HCT116 (cell line): ENCODE data around the gene HES5. TPM values are rescaled to one million over a fixed set of nuclear protein-coding genes. Genes with fewer than 3 reads are reported as not detected.

ENCODE experiments used
- ATAC-seq: fragments of 200-7000 bp; cut with Tn5 transposase; 2 replicates; pipeline ENCODE4 v1.9.1; 2020; ENCODE audit warnings: mild to moderate bottlenecking, moderate library complexity
- BruUV-seq: library from RNA; stranded (reverse); fragments of 400-500 nt; replicated peaks from 2 replicates; lab custom pipeline; 2021; lab: Mats Ljungman, UMichigan
- CTCF ChIA-PET: fragments of 300-600 bp; sonication (Branson Sonifier 250); formaldehyde crosslinking; loops from one replicate; lab custom pipeline; 2021; ENCODE audit warnings: antibody characterized with exemption; lab: Charles Lee
- POLR2A ChIA-PET: fragments of 300-600, 350-600 bp; sonication (Branson Sonifier 250); formaldehyde crosslinking; loops from one replicate; lab custom pipeline; 2021; ENCODE audit warnings: antibody characterized with exemption; lab: Charles Lee
- RAD21 ChIA-PET, 2 experiments: fragments of 300-600 bp; sonication (Branson Sonifier 250); formaldehyde crosslinking; loops; one replicate each; lab custom pipeline; 2023; ENCODE audit warnings: low total read pairs in 2 of 2; ENCODE audit not compliant: uncharacterized antibody in 2 of 2, unreplicated experiment in 2 of 2, low non-redundant PET in 1 of 2; lab: Charles Lee
- DNase-seq: peaks from one replicate; pipeline ENCODE4 v3.0.0-alpha.2; 2010; ENCODE audit warnings: low read depth, low spot score
- H2AFZ ChIP-seq: fragments of 200-600 bp; shearing (Covaris generic), sonication (generic); 2 replicates; pipeline ENCODE4 v1.6.1; 2017; ENCODE audit warnings: low read depth, mixed run types, mixed read lengths, antibody characterized with exemption, low read length; ENCODE audit not compliant: poor library complexity, severe bottlenecking
- H3K27ac ChIP-seq: 2 replicates; pipeline ENCODE4 v1.5.1; 2012; ENCODE audit warnings: low read depth, low read length
- H3K27me3 ChIP-seq: fragments of 200-600 bp; sonication (generic); 2 replicates; pipeline ENCODE4 v1.6.1; 2016; ENCODE audit warnings: mixed run types, low read length, mixed read lengths; ENCODE audit not compliant: insufficient read depth
- H3K36me3 ChIP-seq, 2 experiments: fragments of 200-500 bp in 1 of 2; fragments of 200-600 bp in 1 of 2; sonication (Bioruptor generic) in 1 of 2; sonication (generic) in 1 of 2; 2 replicates each; pipeline versions ENCODE4 v1.5.1 to v1.6.1; 2014 to 2016; ENCODE audit warnings: low read length in 2 of 2, inconsistent platforms in 1 of 2, mixed read lengths in 1 of 2, mixed run types in 1 of 2; ENCODE audit not compliant: insufficient read depth in 2 of 2, control insufficient read depth in 1 of 2
- H3K4me1 ChIP-seq, 2 experiments: fragments of 200-600 bp in 1 of 2; sonication (generic) in 1 of 2; 2 replicates each; pipeline versions ENCODE4 v1.5.1 to v1.6.1; 2012 to 2017; ENCODE audit warnings: low read length in 2 of 2, inconsistent platforms in 1 of 2, mild to moderate bottlenecking in 1 of 2, mixed read lengths in 1 of 2, mixed run types in 1 of 2, moderate library complexity in 1 of 2; ENCODE audit not compliant: insufficient read depth in 2 of 2, control insufficient read depth in 1 of 2
- H3K4me2 ChIP-seq: fragments of 200-600 bp; sonication (generic); 2 replicates; pipeline ENCODE4 v1.6.1; 2017; ENCODE audit warnings: mixed run types, low read length, mixed read lengths
- H3K4me3 ChIP-seq, 2 experiments: fragments of 200-600 bp in 1 of 2; sonication (generic) in 1 of 2; replicated peaks in 1 of 2; 2 replicates each; pipeline ENCODE4 v1.5.1; 2011 to 2016; ENCODE audit warnings: low read length in 2 of 2, control low read depth in 1 of 2, low read depth in 1 of 2, mild to moderate bottlenecking in 1 of 2, mixed read lengths in 1 of 2, mixed run types in 1 of 2
- H3K79me2 ChIP-seq: fragments of 200-600 bp; sonication (generic); 2 replicates; pipeline ENCODE4 v1.6.1; 2017; ENCODE audit warnings: mild to moderate bottlenecking, mixed run types, low read length, moderate library complexity, mixed read lengths; ENCODE audit not compliant: insufficient read depth
- H3K9ac ChIP-seq: fragments of 200-600 bp; sonication (generic); 2 replicates; pipeline ENCODE4 v1.6.1; 2016; ENCODE audit warnings: low read length, mixed read lengths
- H3K9me2 ChIP-seq: fragments of 200-600 bp; sonication (generic), shearing (Covaris generic); 2 replicates; pipeline ENCODE4 v1.6.1; 2017; ENCODE audit warnings: mixed run types, mild to moderate bottlenecking, moderate library complexity; ENCODE audit not compliant: insufficient read depth
- H3K9me3 ChIP-seq, 2 experiments: fragments of 200-500 bp in 1 of 2; fragments of 200-600 bp in 1 of 2; sonication (Bioruptor generic) in 1 of 2; sonication (generic) in 1 of 2; 2 replicates each; pipeline ENCODE4 v1.6.1; 2014 to 2017; ENCODE audit warnings: low read length in 2 of 2, mixed read lengths in 2 of 2, inconsistent platforms in 1 of 2, low read depth in 1 of 2, mild to moderate bottlenecking in 1 of 2, mixed run types in 1 of 2, moderate library complexity in 1 of 2; ENCODE audit not compliant: control insufficient read depth in 1 of 2, insufficient read depth in 1 of 2
- H4K20me1 ChIP-seq: fragments of 200-600 bp; sonication (generic), shearing (Covaris generic); 2 replicates; pipeline ENCODE4 v1.6.1; 2017; ENCODE audit warnings: mixed run types, mild to moderate bottlenecking, moderate library complexity; ENCODE audit not compliant: insufficient read depth
- CBX3 ChIP-seq: IDR thresholded peaks from 2 replicates; pipeline ENCODE4 v1.6.1; 2012; ENCODE audit warnings: low read depth
- CEBPB ChIP-seq: IDR thresholded peaks from 2 replicates; pipeline ENCODE4 v1.6.1; 2012; ENCODE audit warnings: low read depth
- EGR1 ChIP-seq: IDR thresholded peaks from 2 replicates; pipeline ENCODE4 v1.6.1; 2012; ENCODE audit warnings: low read depth
- ELF1 ChIP-seq: IDR thresholded peaks from 2 replicates; pipeline ENCODE4 v1.6.1; 2012; ENCODE audit warnings: low read depth, borderline replicate concordance
- EZH2 ChIP-seq: fragments of 200-600 bp; sonication (generic); IDR thresholded peaks from 2 replicates; pipeline ENCODE4 v1.6.1; 2017; ENCODE audit warnings: antibody characterized with exemption, mixed run types
- EZH2phosphoT487 ChIP-seq: fragments of 200-600 bp; IDR thresholded peaks from 2 replicates; pipeline ENCODE4 v1.6.1; 2018; ENCODE audit warnings: antibody characterized with exemption, borderline replicate concordance
- FOSL1 ChIP-seq: IDR thresholded peaks from 2 replicates; pipeline ENCODE4 v1.6.1; 2012; ENCODE audit warnings: low read depth
- JUND ChIP-seq: IDR thresholded peaks from 2 replicates; pipeline ENCODE4 v1.6.1; 2012
- POLR2A ChIP-seq: IDR thresholded peaks from 2 replicates; pipeline ENCODE4 v1.7.0; 2011; ENCODE audit warnings: borderline replicate concordance; ENCODE audit not compliant: insufficient read depth, insufficient read length; ENCODE audit errors: extremely low read depth
- POLR2AphosphoS5 ChIP-seq: IDR thresholded peaks from 2 replicates; pipeline ENCODE4 v1.6.1; 2011; ENCODE audit warnings: mild to moderate bottlenecking, low read depth, low read length, moderate library complexity
- SIN3A ChIP-seq: IDR thresholded peaks from 2 replicates; pipeline ENCODE4 v1.6.1; 2012; ENCODE audit warnings: low read depth
- SRF ChIP-seq: IDR thresholded peaks from 2 replicates; pipeline ENCODE4 v1.6.1; 2012; ENCODE audit warnings: low read depth
- TCF7L2 ChIP-seq: IDR thresholded peaks from 2 replicates; pipeline ENCODE4 v1.7.0; 2011; ENCODE audit warnings: borderline replicate concordance, inconsistent platforms; ENCODE audit not compliant: insufficient read depth, insufficient read length; ENCODE audit errors: extremely low read depth
- YY1 ChIP-seq: IDR thresholded peaks from 2 replicates; pipeline ENCODE4 v1.6.1; 2011; ENCODE audit warnings: low read length, low read depth, moderate library complexity, mild to moderate bottlenecking; ENCODE audit not compliant: insufficient replicate concordance; ENCODE audit errors: extremely low read depth
- ZFX ChIP-seq: fragments of 450-650 bp; IDR thresholded peaks from 2 replicates; pipeline ENCODE4 v1.6.1; 2017
- intact Hi-C: fragments of 100-400 bp; cut with micrococcal nuclease; formaldehyde crosslinking; loops from 2 replicates; pipeline ENCODE4 v1.10.0; 2022
- total RNA-seq: library from RNA; stranded (reverse); gene quantifications from one replicate; pipeline ENCODE4 v1.2.1, GENCODE V29; 2021; ENCODE audit not compliant: unreplicated experiment
- TF ChIP-seq, protein P1 (sequence below): IDR thresholded peaks from 2 replicates; pipeline ENCODE4 v1.6.1; 2012; ENCODE audit warnings: low read depth
- TF ChIP-seq, protein P2 (sequence below): IDR thresholded peaks from 2 replicates; pipeline ENCODE4 v1.6.1; 2011; ENCODE audit warnings: mild to moderate bottlenecking, low read length, moderate library complexity; ENCODE audit not compliant: insufficient replicate concordance; ENCODE audit errors: extremely low read depth
- TF ChIP-seq, protein P3 (sequence below): IDR thresholded peaks from 2 replicates; pipeline ENCODE4 v1.6.1; 2012
- TF ChIP-seq, protein P4 (sequence below), 3 experiments: fragments of 200-600 bp in 1 of 3; sonication (generic) in 1 of 3; IDR thresholded peaks in 2 of 3; conservative IDR thresholded peaks in 1 of 3; 2 replicates each; pipeline ENCODE4 v1.5.1; 2012 to 2017; ENCODE audit warnings: low read depth in 2 of 3, low read length in 2 of 3, antibody characterized with exemption in 1 of 3, borderline replicate concordance in 1 of 3, control low read depth in 1 of 3, mild to moderate bottlenecking in 1 of 3, mixed read lengths in 1 of 3, mixed run types in 1 of 3, moderate library complexity in 1 of 3; ENCODE audit not compliant: insufficient read depth in 1 of 3

The HES5 gene
- total RNA-seq, 1 experiment from 2014 or later, result not detected

DNA sequence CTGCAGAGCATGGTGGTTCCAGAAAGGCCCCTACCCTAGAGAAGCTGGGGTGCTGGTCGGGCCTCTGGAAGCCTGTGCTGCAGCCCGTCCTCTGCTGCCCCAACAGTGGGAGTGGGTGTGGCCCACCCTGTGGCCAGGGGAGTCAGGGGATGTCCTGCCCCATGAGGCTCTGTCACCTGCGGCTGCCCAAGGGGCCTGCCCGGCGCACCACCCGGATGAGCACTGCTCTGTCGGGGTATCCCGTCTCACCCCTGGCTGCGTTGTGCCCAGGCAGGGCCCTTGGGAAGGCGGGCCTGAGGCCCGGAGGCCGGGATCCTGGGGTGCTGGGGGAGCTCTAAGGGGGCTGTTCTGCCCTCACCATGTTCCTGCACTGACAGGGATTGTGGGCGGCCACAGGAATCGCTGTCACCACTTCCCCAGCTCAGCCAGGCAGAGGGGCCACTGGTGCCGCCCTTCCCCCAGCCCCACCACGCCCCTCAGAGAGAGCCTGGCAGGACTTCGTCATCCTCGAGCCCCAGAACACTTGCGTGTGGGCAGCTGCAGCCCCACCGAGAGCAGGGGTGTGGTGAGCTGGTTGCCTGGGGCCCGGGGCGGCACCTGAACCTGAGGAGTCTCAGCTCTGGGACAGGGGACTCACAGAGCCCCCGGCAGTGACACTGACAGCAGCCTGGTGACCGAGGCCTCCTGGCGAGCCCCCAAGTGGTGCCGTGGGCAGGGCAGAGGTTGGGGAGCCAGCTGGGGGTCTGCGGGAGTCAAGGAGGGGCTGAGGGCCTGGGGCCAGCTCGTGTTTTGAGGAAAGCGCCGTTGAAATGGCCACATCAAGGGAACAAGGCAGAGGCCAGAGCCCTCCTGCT lies 23.8 kb downstream of the HES5 start:
- no peak overlapping the region for H3K9ac ChIP-seq
- TF ChIP-seq EZH2 (no peak), ELF1 (no peak), YY1 (no peak), CBX3 (no peak), POLR2A (no peak), SIN3A (no peak), POLR2AphosphoS5 (no peak), SRF (no peak), FOSL1 (no peak), EZH2phosphoT487 (no peak), TCF7L2 (no peak), ZFX (no peak), EGR1 (no peak), CEBPB (no peak), JUND (no peak)
- TF ChIP-seq, protein P1, sequence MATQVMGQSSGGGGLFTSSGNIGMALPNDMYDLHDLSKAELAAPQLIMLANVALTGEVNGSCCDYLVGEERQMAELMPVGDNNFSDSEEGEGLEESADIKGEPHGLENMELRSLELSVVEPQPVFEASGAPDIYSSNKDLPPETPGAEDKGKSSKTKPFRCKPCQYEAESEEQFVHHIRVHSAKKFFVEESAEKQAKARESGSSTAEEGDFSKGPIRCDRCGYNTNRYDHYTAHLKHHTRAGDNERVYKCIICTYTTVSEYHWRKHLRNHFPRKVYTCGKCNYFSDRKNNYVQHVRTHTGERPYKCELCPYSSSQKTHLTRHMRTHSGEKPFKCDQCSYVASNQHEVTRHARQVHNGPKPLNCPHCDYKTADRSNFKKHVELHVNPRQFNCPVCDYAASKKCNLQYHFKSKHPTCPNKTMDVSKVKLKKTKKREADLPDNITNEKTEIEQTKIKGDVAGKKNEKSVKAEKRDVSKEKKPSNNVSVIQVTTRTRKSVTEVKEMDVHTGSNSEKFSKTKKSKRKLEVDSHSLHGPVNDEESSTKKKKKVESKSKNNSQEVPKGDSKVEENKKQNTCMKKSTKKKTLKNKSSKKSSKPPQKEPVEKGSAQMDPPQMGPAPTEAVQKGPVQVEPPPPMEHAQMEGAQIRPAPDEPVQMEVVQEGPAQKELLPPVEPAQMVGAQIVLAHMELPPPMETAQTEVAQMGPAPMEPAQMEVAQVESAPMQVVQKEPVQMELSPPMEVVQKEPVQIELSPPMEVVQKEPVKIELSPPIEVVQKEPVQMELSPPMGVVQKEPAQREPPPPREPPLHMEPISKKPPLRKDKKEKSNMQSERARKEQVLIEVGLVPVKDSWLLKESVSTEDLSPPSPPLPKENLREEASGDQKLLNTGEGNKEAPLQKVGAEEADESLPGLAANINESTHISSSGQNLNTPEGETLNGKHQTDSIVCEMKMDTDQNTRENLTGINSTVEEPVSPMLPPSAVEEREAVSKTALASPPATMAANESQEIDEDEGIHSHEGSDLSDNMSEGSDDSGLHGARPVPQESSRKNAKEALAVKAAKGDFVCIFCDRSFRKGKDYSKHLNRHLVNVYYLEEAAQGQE, result no peak
- TF ChIP-seq, protein P2, sequence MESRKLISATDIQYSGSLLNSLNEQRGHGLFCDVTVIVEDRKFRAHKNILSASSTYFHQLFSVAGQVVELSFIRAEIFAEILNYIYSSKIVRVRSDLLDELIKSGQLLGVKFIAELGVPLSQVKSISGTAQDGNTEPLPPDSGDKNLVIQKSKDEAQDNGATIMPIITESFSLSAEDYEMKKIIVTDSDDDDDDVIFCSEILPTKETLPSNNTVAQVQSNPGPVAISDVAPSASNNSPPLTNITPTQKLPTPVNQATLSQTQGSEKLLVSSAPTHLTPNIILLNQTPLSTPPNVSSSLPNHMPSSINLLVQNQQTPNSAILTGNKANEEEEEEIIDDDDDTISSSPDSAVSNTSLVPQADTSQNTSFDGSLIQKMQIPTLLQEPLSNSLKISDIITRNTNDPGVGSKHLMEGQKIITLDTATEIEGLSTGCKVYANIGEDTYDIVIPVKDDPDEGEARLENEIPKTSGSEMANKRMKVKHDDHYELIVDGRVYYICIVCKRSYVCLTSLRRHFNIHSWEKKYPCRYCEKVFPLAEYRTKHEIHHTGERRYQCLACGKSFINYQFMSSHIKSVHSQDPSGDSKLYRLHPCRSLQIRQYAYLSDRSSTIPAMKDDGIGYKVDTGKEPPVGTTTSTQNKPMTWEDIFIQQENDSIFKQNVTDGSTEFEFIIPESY, result no peak
- TF ChIP-seq, protein P3, sequence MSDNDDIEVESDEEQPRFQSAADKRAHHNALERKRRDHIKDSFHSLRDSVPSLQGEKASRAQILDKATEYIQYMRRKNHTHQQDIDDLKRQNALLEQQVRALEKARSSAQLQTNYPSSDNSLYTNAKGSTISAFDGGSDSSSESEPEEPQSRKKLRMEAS, result no peak
- TF ChIP-seq, protein P4, sequence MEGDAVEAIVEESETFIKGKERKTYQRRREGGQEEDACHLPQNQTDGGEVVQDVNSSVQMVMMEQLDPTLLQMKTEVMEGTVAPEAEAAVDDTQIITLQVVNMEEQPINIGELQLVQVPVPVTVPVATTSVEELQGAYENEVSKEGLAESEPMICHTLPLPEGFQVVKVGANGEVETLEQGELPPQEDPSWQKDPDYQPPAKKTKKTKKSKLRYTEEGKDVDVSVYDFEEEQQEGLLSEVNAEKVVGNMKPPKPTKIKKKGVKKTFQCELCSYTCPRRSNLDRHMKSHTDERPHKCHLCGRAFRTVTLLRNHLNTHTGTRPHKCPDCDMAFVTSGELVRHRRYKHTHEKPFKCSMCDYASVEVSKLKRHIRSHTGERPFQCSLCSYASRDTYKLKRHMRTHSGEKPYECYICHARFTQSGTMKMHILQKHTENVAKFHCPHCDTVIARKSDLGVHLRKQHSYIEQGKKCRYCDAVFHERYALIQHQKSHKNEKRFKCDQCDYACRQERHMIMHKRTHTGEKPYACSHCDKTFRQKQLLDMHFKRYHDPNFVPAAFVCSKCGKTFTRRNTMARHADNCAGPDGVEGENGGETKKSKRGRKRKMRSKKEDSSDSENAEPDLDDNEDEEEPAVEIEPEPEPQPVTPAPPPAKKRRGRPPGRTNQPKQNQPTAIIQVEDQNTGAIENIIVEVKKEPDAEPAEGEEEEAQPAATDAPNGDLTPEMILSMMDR (IDR thresholded peaks at IDR 0.05 in 2 of 3, conservative IDR thresholded peaks at IDR 0.05 in 1 of 3; ENCODE audit: borderline replicate concordance in 1 of 3, insufficient read depth in 1 of 3, low read depth in 2 of 3, low read length in 2 of 3), result no peak
- no peaks in the 10 kb centered on the region for H3K79me2 ChIP-seq
- ATAC-seq, result peak; percentile 9
- intact Hi-C loops, result no loop called here
- H4K20me1 ChIP-seq, result no peaks in the 10 kb centered on the region
- H3K27me3 ChIP-seq, result no peaks in the 10 kb centered on the region
- ChIA-PET CTCF (no interaction called here), RAD21 (no interaction called here), POLR2A (no interaction called here)
- no peak overlapping the region for H3K27ac ChIP-seq
- H3K36me3 ChIP-seq, result peaks cover 1 to 6% of the 10 kb centered on the region in 2 experiments; a peak in 3 of 4 replicates
- no peak overlapping the region for H2AFZ ChIP-seq
- H3K9me3 ChIP-seq, result no peaks in the 10 kb centered on the region
- no peaks in the 10 kb centered on the region for H3K9me2 ChIP-seq
- no peak overlapping the region for H3K4me3 ChIP-seq
- BruUV-seq, result no TSS peak
- no peaks in the 10 kb centered on the region for H3K4me1 ChIP-seq
- no peak overlapping the region for H3K4me2 ChIP-seq
- DNase-seq, result no peak
